Vagina (tissue), 2 donors: Measurements from ENCODE around the gene ADGRV1.

Source experiments
- POLR2AphosphoS5 ChIP-seq, 2 donors: sonication (generic); formaldehyde crosslinking; IDR thresholded peaks; one replicate each; pipeline ENCODE4 v1.9.0; 2017; ENCODE audit warnings: antibody characterized with exemption in 2 of 2, mild to moderate bottlenecking in 2 of 2, low read depth in 1 of 2; ENCODE audit not compliant: insufficient read depth in 1 of 2
- TF ChIP-seq, protein P1 (sequence below), 3 experiments: fragments of 450-650 bp in 2 of 3; fragments of 200-600 bp in 1 of 3; sonication (generic) in 1 of 3; IDR thresholded peaks; one replicate each; pipeline ENCODE4 v1.5.1; 2017 to 2019; ENCODE audit warnings: antibody characterized with exemption in 3 of 3, mild to moderate bottlenecking in 2 of 3, moderate library complexity in 2 of 3

- TF ChIP-seq, protein P1, sequence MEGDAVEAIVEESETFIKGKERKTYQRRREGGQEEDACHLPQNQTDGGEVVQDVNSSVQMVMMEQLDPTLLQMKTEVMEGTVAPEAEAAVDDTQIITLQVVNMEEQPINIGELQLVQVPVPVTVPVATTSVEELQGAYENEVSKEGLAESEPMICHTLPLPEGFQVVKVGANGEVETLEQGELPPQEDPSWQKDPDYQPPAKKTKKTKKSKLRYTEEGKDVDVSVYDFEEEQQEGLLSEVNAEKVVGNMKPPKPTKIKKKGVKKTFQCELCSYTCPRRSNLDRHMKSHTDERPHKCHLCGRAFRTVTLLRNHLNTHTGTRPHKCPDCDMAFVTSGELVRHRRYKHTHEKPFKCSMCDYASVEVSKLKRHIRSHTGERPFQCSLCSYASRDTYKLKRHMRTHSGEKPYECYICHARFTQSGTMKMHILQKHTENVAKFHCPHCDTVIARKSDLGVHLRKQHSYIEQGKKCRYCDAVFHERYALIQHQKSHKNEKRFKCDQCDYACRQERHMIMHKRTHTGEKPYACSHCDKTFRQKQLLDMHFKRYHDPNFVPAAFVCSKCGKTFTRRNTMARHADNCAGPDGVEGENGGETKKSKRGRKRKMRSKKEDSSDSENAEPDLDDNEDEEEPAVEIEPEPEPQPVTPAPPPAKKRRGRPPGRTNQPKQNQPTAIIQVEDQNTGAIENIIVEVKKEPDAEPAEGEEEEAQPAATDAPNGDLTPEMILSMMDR (IDR thresholded peaks at IDR 0.05), result no peak
- no peak for TF ChIP-seq POLR2AphosphoS5 (IDR thresholded peaks at IDR 0.05; ENCODE audit: insufficient read depth in 1 of 2, low read depth in 1 of 2)
Measured at GRCh38 chr5:91061094-91061493, 502.5 kb downstream of the ADGRV1 start.
